Lung (tissue), 12 donors: ENCODE data around the gene DOCK1. TPM values are rescaled to one million over a fixed set of nuclear protein-coding genes. Genes with fewer than 3 reads are reported as not detected.

Experiments
- ATAC-seq: fragments of 200-7000 bp; cut with Tn5 transposase; one replicate; pipeline ENCODE4 v1.9.1; 2020; ENCODE audit warnings: moderate number of reproducible peaks; ENCODE audit not compliant: insufficient read depth, low FRiP score
- DNase-seq, 3 donors: peaks; one replicate each; pipeline ENCODE4 v3.0.0-alpha.2; 2013 to 2017
- H3K27ac ChIP-seq, 2 donors: one replicate each; pipeline ENCODE4 v1.5.1; 2013; ENCODE audit warnings: mild to moderate bottlenecking in 2 of 2, moderate library complexity in 2 of 2, control low read depth in 1 of 2, inconsistent platforms in 1 of 2, low read depth in 1 of 2, low read length in 1 of 2
- H3K27me3 ChIP-seq, 3 donors: one replicate each; pipeline ENCODE4 v1.5.1; 2013; ENCODE audit warnings: low read length in 2 of 3; ENCODE audit not compliant: control insufficient read depth in 3 of 3, insufficient read depth in 3 of 3
- H3K36me3 ChIP-seq, 4 donors: one replicate each; pipeline ENCODE4 v1.5.1; 2013; ENCODE audit warnings: low read length in 4 of 4, mild to moderate bottlenecking in 1 of 4, moderate library complexity in 1 of 4; ENCODE audit not compliant: control insufficient read depth in 4 of 4, insufficient read depth in 4 of 4
- H3K4me1 ChIP-seq, 5 donors: one replicate each; pipeline ENCODE4 v1.5.1; 2013; ENCODE audit warnings: low read length in 5 of 5, mild to moderate bottlenecking in 2 of 5, moderate library complexity in 1 of 5; ENCODE audit not compliant: control insufficient read depth in 5 of 5, insufficient read depth in 5 of 5
- H3K4me3 ChIP-seq: one replicate; pipeline ENCODE4 v1.5.1; 2013; ENCODE audit warnings: mild to moderate bottlenecking, control low read depth, moderate library complexity
- H3K9ac ChIP-seq, 2 donors: one replicate each; pipeline ENCODE4 v1.5.1; 2013; ENCODE audit warnings: low read length in 2 of 2, control low read depth in 1 of 2; ENCODE audit not compliant: insufficient read depth in 1 of 2
- H3K9me3 ChIP-seq, 4 donors: one replicate each; pipeline ENCODE4 v1.5.1; 2013; ENCODE audit warnings: low read length in 3 of 4, mild to moderate bottlenecking in 1 of 4, moderate library complexity in 1 of 4; ENCODE audit not compliant: control insufficient read depth in 4 of 4, insufficient read depth in 3 of 4
- WGBS, 2 donors: extraction: QIAGEN DNeasy Blood & Tissue Kit; methylation state at CpG; one replicate each; pipeline ENCODE4 v1.1.7; 2013; 5-methylcytosine and 5-hydroxymethylcytosine counted together
- polyA plus RNA-seq, 2 donors: library from polyadenylated mRNA; stranded (reverse); fragments of 200-250 nt; gene quantifications; one replicate each; pipeline ENCODE4 v1.2.1, GENCODE V29; 2013
- total RNA-seq, 2 donors: library from RNA; depleted of rRNA in 1 of 2; stranded (reverse); fragments of >200 nt in 1 of 2; gene quantifications; one replicate each; pipeline ENCODE4 v1.2.1, GENCODE V29; 2014 to 2021
- TF ChIP-seq, protein P1 (sequence below): IDR thresholded peaks from 2 replicates; pipeline ENCODE4 v1.5.1; 2012; ENCODE audit warnings: mild to moderate bottlenecking; ENCODE audit errors: control extremely low read depth, extremely low read depth
- donor health status: control.
- donor health status: control.
- donor health status: Bipolar disorder and iron deficiency.
- donor health status: healthy.
- donor health status: DM: yes; HTN: yes; CAD: no.

The DOCK1 gene
- total and polyA plus RNA-seq, 4 donors: 11.2 to 102 (median 30.5) TPM

DNA sequence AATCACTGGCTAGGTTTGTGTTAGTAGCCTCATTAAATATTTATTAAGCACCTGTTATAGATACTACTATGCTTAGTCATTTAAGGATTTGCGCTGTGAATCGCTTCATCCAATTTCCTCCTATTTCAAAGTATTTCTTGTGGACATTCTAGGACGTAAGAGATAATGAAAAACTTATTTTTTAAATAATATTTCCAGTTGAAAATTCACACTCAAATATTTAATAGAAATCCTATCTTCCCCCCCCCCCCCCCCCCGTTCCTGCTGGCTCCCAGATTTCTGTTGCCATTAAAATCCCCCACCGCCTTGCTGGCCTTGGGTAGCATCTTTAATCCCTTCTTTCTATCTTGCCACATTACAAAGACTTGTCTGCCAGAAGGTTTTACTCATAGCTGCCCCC, 285.2 kb downstream of the DOCK1 start:
- Histone ChIP-seq H3K36me3 (no peaks in the 10 kb centered on the region), H3K9ac (no peak overlapping the region), H3K4me1 (peaks cover 0 to 14% (median 9%) of the 10 kb centered on the region in 5 donors), H3K4me3 (no peak overlapping the region), H3K27ac (no peak overlapping the region), H3K9me3 (peaks cover 0 to 3% (median 0%) of the 10 kb centered on the region in 4 donors), H3K27me3 (peaks cover 3 to 15% (median 4%) of the 10 kb centered on the region in 3 donors)
- TF ChIP-seq, protein P1, sequence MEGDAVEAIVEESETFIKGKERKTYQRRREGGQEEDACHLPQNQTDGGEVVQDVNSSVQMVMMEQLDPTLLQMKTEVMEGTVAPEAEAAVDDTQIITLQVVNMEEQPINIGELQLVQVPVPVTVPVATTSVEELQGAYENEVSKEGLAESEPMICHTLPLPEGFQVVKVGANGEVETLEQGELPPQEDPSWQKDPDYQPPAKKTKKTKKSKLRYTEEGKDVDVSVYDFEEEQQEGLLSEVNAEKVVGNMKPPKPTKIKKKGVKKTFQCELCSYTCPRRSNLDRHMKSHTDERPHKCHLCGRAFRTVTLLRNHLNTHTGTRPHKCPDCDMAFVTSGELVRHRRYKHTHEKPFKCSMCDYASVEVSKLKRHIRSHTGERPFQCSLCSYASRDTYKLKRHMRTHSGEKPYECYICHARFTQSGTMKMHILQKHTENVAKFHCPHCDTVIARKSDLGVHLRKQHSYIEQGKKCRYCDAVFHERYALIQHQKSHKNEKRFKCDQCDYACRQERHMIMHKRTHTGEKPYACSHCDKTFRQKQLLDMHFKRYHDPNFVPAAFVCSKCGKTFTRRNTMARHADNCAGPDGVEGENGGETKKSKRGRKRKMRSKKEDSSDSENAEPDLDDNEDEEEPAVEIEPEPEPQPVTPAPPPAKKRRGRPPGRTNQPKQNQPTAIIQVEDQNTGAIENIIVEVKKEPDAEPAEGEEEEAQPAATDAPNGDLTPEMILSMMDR: no peak
- DNase-seq: no peak
- ATAC-seq: no peak
- 75% methylated on average over 5 of the region's 5 CpGs for WGBS, 2 donors

GRCh38 chr10:127193125-127193524, 287.9 kb downstream of the DOCK1 start:
- no peak overlapping the region for H3K9ac ChIP-seq
- ATAC-seq (no peak), DNase-seq (no peak)
- no peak overlapping the region for H3K4me3 ChIP-seq
- H3K9me3 ChIP-seq: peaks cover 0 to 3% (median 0%) of the 10 kb centered on the region in 4 donors
- peaks cover 3 to 22% (median 7%) of the 10 kb centered on the region in 3 donors for H3K27me3 ChIP-seq
- peaks cover 0 to 25% (median 7%) of the 10 kb centered on the region in 5 donors for H3K4me1 ChIP-seq
- WGBS, 2 donors: 82 to 84% methylated on average over 7 of the region's 7 CpGs
- TF ChIP-seq, protein P1: no peak
- H3K36me3 ChIP-seq: no peaks in the 10 kb centered on the region
- no peak overlapping the region for H3K27ac ChIP-seq

- H3K9me3 ChIP-seq: no peaks in the 10 kb centered on the region
- peaks cover 3 to 22% (median 7%) of the 10 kb centered on the region in 3 donors for H3K27me3 ChIP-seq
- no peak overlapping the region for H3K9ac ChIP-seq
- peak in 1 of 3 donors; percentile 24 for DNase-seq
- H3K36me3 ChIP-seq: no peaks in the 10 kb centered on the region
- peaks cover 0 to 25% (median 7%) of the 10 kb centered on the region in 5 donors for H3K4me1 ChIP-seq
- 72 to 77% methylated on average over 2 of the region's 2 CpGs for WGBS, 2 donors
- TF ChIP-seq, protein P1: no peak
- H3K27ac ChIP-seq: no peak overlapping the region
- ATAC-seq: no peak
- no peak overlapping the region for H3K4me3 ChIP-seq
Measured at GRCh38 chr10:127194111-127194510, 288.9 kb downstream of the DOCK1 start.

DNA sequence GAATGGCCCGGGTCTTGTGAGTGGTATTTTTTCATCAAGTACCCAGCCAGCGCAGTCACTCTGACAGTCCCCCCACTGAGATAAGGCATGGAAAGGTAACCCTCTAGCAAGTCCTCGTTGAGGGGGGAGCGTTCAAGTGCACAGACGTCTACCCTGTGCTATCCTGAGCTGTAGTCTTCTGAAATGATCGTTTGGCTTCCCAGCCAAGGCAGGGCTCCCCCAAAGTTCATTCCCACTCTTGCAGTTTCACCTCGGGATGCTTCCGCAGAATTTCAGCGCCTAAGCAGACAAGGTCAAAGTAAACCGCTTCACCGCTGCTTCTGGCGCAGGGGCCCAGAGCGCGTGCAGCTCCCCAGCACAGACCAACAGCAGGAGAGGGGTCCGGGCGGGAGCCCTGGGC, 289.4 kb downstream of the DOCK1 start:
- DNase-seq (no peak), ATAC-seq (no peak)
- WGBS, 2 donors: 43 to 49% methylated on average over 16 of the region's 16 CpGs
- Histone ChIP-seq H3K27ac (no peak overlapping the region), H3K4me1 (peaks cover 0 to 25% (median 7%) of the 10 kb centered on the region in 5 donors), H3K9ac (no peak overlapping the region), H3K4me3 (no peak overlapping the region), H3K36me3 (peaks cover 0 to under 1% (median 0%) of the 10 kb centered on the region in 4 donors), H3K9me3 (no peaks in the 10 kb centered on the region), H3K27me3 (peaks cover 3 to 22% (median 7%) of the 10 kb centered on the region in 3 donors)
- TF ChIP-seq, protein P1: no peak
